HepG2 (cell line): ENCODE data around the gene DCT. TPM values are rescaled to one million over a fixed set of nuclear protein-coding genes. Genes with fewer than 3 reads are reported as not detected.

Experiments
- ATAC-seq: fragments of 200-7000 bp; cut with Tn5 transposase; 3 replicates; pipeline ENCODE4 v1.9.1; 2020; ENCODE audit warnings: mild to moderate bottlenecking, moderate library complexity
- BruUV-seq: library from RNA; stranded (reverse); fragments of 400-500 nt; replicated peaks from 2 replicates; lab custom pipeline; 2021; lab: Mats Ljungman, UMichigan
- CTCF ChIA-PET: fragments of 300-600 bp; formaldehyde crosslinking; extraction: SDS; loops from one replicate; lab custom pipeline; 2021; ENCODE audit warnings: low total read pairs, inconsistent platforms, low intra/inter-chr PET ratio; lab: Yijun Ruan, JAX
- POLR2A ChIA-PET: fragments of 350-600 bp; sonication (Branson Sonifier 250); formaldehyde crosslinking; loops from one replicate; lab custom pipeline; 2020; ENCODE audit warnings: antibody characterized with exemption, inconsistent platforms; lab: Yijun Ruan, JAX
- DNase-seq: peaks from one replicate; pipeline ENCODE4 v3.0.0-alpha.2; 2015; ENCODE audit warnings: low spot score
- FAIRE-seq: peaks from 3 replicates; lab custom pipeline; 2011; peaks lifted over from hg19 to GRCh38; lab: Jason Lieb, UNC
- H2AFZ ChIP-seq: one replicate; pipeline ENCODE4 v1.6.1; 2011; ENCODE audit warnings: low read length, inconsistent platforms
- H3K27ac ChIP-seq: fragments of 300-600 bp; 3 replicates; pipeline ENCODE4 v1.8.0; 2011; ENCODE audit warnings: mixed run types, mild to moderate bottlenecking, mixed read lengths, low read length, inconsistent platforms; ENCODE audit not compliant: insufficient read depth; ENCODE audit errors: extremely low read length
- H3K27me3 ChIP-seq, 2 experiments: fragments of 200-600 bp in 1 of 2; 2 replicates in 1 of 2; 3 replicates in 1 of 2; pipeline versions ENCODE4 v1.6.0 to v1.8.0; 2011; ENCODE audit warnings: low read length in 2 of 2, mild to moderate bottlenecking in 2 of 2, moderate library complexity in 2 of 2, inconsistent platforms in 1 of 2; ENCODE audit not compliant: insufficient read depth in 2 of 2, control insufficient read depth in 1 of 2
- H3K36me3 ChIP-seq, 2 experiments: fragments of 200-600 bp in 1 of 2; replicated peaks in 1 of 2; 2 replicates in 1 of 2; 3 replicates in 1 of 2; pipeline versions ENCODE4 v1.5.1 to v1.8.0; 2011; ENCODE audit warnings: low read length in 2 of 2, inconsistent platforms in 1 of 2; ENCODE audit not compliant: insufficient read depth in 2 of 2, control insufficient read depth in 1 of 2
- H3K4me1 ChIP-seq: 2 replicates; pipeline ENCODE4 v1.5.1; 2012; ENCODE audit warnings: low read length, inconsistent platforms; ENCODE audit not compliant: insufficient read depth
- H3K4me2 ChIP-seq: 2 replicates; pipeline ENCODE4 v1.6.0; 2011; ENCODE audit warnings: low read depth, low read length, inconsistent platforms
- H3K4me3 ChIP-seq, 3 experiments: fragments of 200-600 bp in 1 of 3; sonication (generic), shearing (Covaris generic) in 1 of 3; replicated peaks in 1 of 3; 2 replicates each; pipeline ENCODE4 v1.5.1; 2011 to 2016; ENCODE audit warnings: low read length in 3 of 3, inconsistent platforms in 2 of 3, low read depth in 2 of 3, mild to moderate bottlenecking in 2 of 3, control low read depth in 1 of 3, mixed read lengths in 1 of 3; ENCODE audit not compliant: insufficient read depth in 1 of 3
- H3K79me2 ChIP-seq: one replicate; pipeline ENCODE4 v1.6.1; 2011; ENCODE audit warnings: low read length, inconsistent platforms; ENCODE audit not compliant: insufficient read depth
- H3K9ac ChIP-seq: 2 replicates; pipeline ENCODE4 v1.6.0; 2011; ENCODE audit warnings: mild to moderate bottlenecking, low read depth, low read length, inconsistent platforms; ENCODE audit not compliant: insufficient read depth
- H3K9me3 ChIP-seq: 2 replicates; pipeline ENCODE4 v1.5.1; 2012; ENCODE audit warnings: mild to moderate bottlenecking, low read length
- H4K20me1 ChIP-seq: 2 replicates; pipeline ENCODE4 v1.6.0; 2011; ENCODE audit warnings: inconsistent platforms, mild to moderate bottlenecking, low read length, moderate library complexity; ENCODE audit not compliant: insufficient read depth
- ATF1 ChIP-seq: IDR thresholded peaks from 2 replicates; pipeline ENCODE4 v1.6.1; 2016; ENCODE audit warnings: mild to moderate bottlenecking, control low read depth
- ELF3 ChIP-seq: IDR thresholded peaks from 2 replicates; pipeline ENCODE4 v1.6.1; 2016; ENCODE audit warnings: missing genetic modification reagents, missing compliant biosample characterization
- KMT2B ChIP-seq: IDR thresholded peaks from 2 replicates; pipeline ENCODE4 v1.6.1; 2016; ENCODE audit warnings: missing genetic modification reagents, missing compliant biosample characterization
- PLRG1 ChIP-seq: fragments of 450-650 bp; conservative IDR thresholded peaks from 2 replicates; pipeline ENCODE4 v1.6.1; 2016
- SRF ChIP-seq: IDR thresholded peaks from 2 replicates; pipeline ENCODE4 v1.6.1; 2011; ENCODE audit warnings: mild to moderate bottlenecking, low read depth, low read length, moderate library complexity
- ZC3H4 ChIP-seq: sonication (generic); formaldehyde crosslinking; IDR thresholded peaks from 2 replicates; pipeline ENCODE4 v1.4.0; 2020; ENCODE audit warnings: missing genetic modification reagents, borderline replicate concordance
- ZMYM2 ChIP-seq: sonication (generic); formaldehyde crosslinking; IDR thresholded peaks from 2 replicates; pipeline ENCODE4 v1.8.0; 2022; ENCODE audit warnings: mild to moderate bottlenecking, missing genetic modification reagents
- ZNF224 ChIP-seq: sonication (generic); formaldehyde crosslinking; IDR thresholded peaks from 2 replicates; pipeline ENCODE4 v1.5.0; 2020; ENCODE audit warnings: mild to moderate bottlenecking, missing genetic modification reagents
- ZNF460 ChIP-seq: sonication (generic); formaldehyde crosslinking; IDR thresholded peaks from 2 replicates; pipeline ENCODE4 v1.5.1; 2020; ENCODE audit warnings: missing genetic modification reagents, mild to moderate bottlenecking, borderline replicate concordance
- ZNF652 ChIP-seq: IDR thresholded peaks from 2 replicates; pipeline ENCODE4 v1.6.1; 2016; ENCODE audit warnings: low read depth, borderline replicate concordance
- ZNF773 ChIP-seq: sonication (generic); formaldehyde crosslinking; IDR thresholded peaks from 2 replicates; pipeline ENCODE4 v1.4.0; 2020; ENCODE audit warnings: missing genetic modification reagents, borderline replicate concordance
- WGBS: methylation state at CpG from one replicate; pipeline ENCODE4 v1.1.6; 2017; ENCODE audit warnings: low lambda C conversion rate; 5-methylcytosine and 5-hydroxymethylcytosine counted together
- in situ Hi-C: cut with HindIII; loops from 2 replicates; pipeline ENCODE4 v1.10.0; 2017; ENCODE audit warnings: low pct_unique_long_range_greater_than_20kb; ENCODE audit not compliant: extremely low pct_ligation_motif_present
- intact Hi-C: fragments of 100-400 bp; cut with micrococcal nuclease; formaldehyde crosslinking; loops from one replicate; pipeline ENCODE4 v1.10.0; 2022; ENCODE audit not compliant: unreplicated experiment
- polyA plus RNA-seq, 8 experiments: library from polyadenylated mRNA; depleted of rRNA in 3 of 8; stranded (reverse) in 7 of 8; unstranded in 1 of 8; fragments of >200 nt; fragmentation: Illumina TruSeq in 4 of 8; extraction: Trizol in 4 of 8; gene quantifications; 2 replicates each; pipeline versions ENCODE4 v1.2.1 to v1.2.3, GENCODE V29; 2011 to 2016; ENCODE audit warnings: low read depth in 4 of 8, missing spikeins in 1 of 8, mixed read lengths in 1 of 8; ENCODE audit not compliant: insufficient read depth in 1 of 8
- total RNA-seq, 5 experiments: library from RNA; depleted of rRNA; stranded (reverse); fragments of >200 nt; fragmentation: Illumina TruSeq; extraction: Trizol; gene quantifications; 2 replicates each; pipeline ENCODE4 v1.2.3, GENCODE V29; 2016; ENCODE audit warnings: low read depth in 1 of 5

DCT gene
- total and polyA plus RNA-seq, 2 of the 13 experiments (the other 11 are each of a cell fraction or from before 2014, with no cell fraction given) = not detected

DNA sequence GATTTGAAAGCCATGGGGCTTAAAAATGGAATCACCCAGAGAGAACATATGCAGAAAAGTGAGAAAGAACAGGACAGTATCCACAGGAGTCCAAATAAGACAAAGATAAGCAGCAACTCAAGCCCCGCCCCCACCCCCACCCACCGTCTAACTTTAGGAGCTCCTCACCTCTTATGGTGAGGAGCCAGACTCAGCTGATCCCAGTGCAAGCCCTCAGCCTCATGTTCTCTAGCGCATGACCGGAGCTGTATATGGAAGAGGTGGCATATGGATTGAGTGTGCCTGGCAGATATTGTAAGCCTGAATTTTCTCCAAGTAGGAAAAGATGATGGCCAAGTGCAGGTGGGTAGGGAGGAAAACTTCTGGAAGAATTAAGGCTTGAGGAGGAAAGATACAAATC is 36.4 kb upstream of the DCT start (continued):
- TF ChIP-seq ZNF460 (no peak), SRF (no peak), ZNF224 (CRISPR knock-in tag) (no peak), ZNF652 (CRISPR knock-in tag) (no peak), ZMYM2 (CRISPR knock-in tag) (no peak), PLRG1 (no peak), ATF1 (CRISPR knock-in tag) (no peak), ELF3 (CRISPR knock-in tag) (no peak), KMT2B (CRISPR knock-in tag) (no peak)
- TF ChIP-seq, all 625 proteins: peak for 0

DNA sequence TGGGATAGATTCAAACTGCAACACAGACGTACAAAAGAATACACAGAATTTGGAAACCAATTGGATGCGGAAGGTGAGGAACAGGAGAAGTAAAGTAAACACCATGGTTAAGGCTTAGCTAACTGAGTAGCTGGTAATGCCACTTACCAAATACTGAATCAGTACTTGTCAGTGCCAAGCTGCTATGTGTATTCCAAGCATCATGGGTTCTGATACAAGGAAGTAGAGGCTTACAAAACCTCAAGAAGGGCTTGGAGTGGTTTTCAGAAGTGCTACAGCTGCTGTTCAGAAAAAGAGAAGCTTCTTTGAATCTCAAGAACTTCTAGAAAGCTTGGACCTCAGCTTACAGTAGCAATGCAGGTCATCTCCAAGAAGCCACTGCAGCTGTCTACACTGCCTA is 35.9 kb upstream of the DCT start:
- ChIA-PET POLR2A (no interaction called here), CTCF (no interaction called here)
- DNase-seq = no peak
- Histone ChIP-seq H3K9me3 (no peaks in the 10 kb centered on the region), H2AFZ (no peak overlapping the region), H3K27me3 (peaks cover 0 to 4% of the 10 kb centered on the region in 2 experiments; a peak in 1 of 5 replicates), H4K20me1 (no peaks in the 10 kb centered on the region), H3K79me2 (no peaks in the 10 kb centered on the region), H3K4me1 (no peaks in the 10 kb centered on the region), H3K27ac (no peak overlapping the region), H3K4me2 (no peak overlapping the region)
- BruUV-seq = no TSS peak
- 49% methylated on average over 2 of the region's 2 CpGs for WGBS
- in situ Hi-C loops = no loop called here
- TF ChIP-seq ZC3H4 (CRISPR knock-in tag) = no peak
- TF ChIP-seq, all 625 proteins: peak for 0
- no peak overlapping the region for H3K4me3 ChIP-seq
- ATAC-seq = no peak
- H3K9ac ChIP-seq = no peak overlapping the region
- no peak for FAIRE-seq
- H3K36me3 ChIP-seq = no peaks in the 10 kb centered on the region
- intact Hi-C loops = no loop called here

DNA sequence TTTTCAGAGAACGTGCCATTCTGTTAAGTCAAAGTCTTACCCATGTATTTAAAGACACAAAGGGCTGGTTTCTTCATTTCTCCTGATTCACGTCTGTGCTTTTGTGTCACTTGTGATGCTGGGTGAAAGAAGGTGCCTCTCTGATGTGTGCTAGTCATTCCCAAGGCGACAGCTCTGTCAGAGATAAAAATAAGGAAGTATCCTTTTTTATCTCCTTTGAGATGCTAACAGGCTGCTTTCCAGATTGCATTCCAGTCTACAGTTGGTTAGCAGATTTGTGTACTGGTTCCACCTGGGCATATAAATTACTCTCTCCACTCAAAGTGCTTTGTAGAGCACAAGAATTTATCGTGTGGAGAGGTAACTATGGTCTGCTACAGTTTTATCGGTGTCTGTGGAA is 33.5 kb upstream of the DCT start:
- Histone ChIP-seq H3K9ac (no peak overlapping the region), H3K4me1 (no peaks in the 10 kb centered on the region), H3K4me2 (no peak overlapping the region), H3K4me3 (no peak overlapping the region), H3K9me3 (no peaks in the 10 kb centered on the region), H3K36me3 (no peaks in the 10 kb centered on the region), H4K20me1 (no peaks in the 10 kb centered on the region), H2AFZ (no peak overlapping the region)
- intact Hi-C loops = no loop called here
- FAIRE-seq (no peak), DNase-seq (no peak)
- ChIA-PET POLR2A (no interaction called here), CTCF (no interaction called here)
- WGBS = 18% methylated on average over 5 of the region's 5 CpGs
- no peak for TF ChIP-seq ZNF773
- TF ChIP-seq, all 625 proteins: peak for 0
- ATAC-seq = no peak
- no TSS peak for BruUV-seq
- H3K79me2 ChIP-seq = no peaks in the 10 kb centered on the region
- peaks cover 0 to 4% of the 10 kb centered on the region in 2 experiments; a peak in 1 of 5 replicates for H3K27me3 ChIP-seq
- in situ Hi-C loops = no loop called here
- no peak overlapping the region for H3K27ac ChIP-seq
